HG02943 (cell line): ENCODE results near the gene ZNF480.
"Not testable (repeated sequence)": the region's sequence is repeated elsewhere in the genome, so short reads cannot be mapped to it uniquely, and the experiment has no call there.

Experiments
- ATAC-seq: cut with Tn5 transposase; IDR thresholded peaks from one replicate; pipeline ENCODE4 v1.9.1; 2021; ENCODE audit warnings: mild to moderate bottlenecking, low read depth, moderate library complexity; ENCODE audit not compliant: unreplicated experiment

Gene ZNF480

DNA sequence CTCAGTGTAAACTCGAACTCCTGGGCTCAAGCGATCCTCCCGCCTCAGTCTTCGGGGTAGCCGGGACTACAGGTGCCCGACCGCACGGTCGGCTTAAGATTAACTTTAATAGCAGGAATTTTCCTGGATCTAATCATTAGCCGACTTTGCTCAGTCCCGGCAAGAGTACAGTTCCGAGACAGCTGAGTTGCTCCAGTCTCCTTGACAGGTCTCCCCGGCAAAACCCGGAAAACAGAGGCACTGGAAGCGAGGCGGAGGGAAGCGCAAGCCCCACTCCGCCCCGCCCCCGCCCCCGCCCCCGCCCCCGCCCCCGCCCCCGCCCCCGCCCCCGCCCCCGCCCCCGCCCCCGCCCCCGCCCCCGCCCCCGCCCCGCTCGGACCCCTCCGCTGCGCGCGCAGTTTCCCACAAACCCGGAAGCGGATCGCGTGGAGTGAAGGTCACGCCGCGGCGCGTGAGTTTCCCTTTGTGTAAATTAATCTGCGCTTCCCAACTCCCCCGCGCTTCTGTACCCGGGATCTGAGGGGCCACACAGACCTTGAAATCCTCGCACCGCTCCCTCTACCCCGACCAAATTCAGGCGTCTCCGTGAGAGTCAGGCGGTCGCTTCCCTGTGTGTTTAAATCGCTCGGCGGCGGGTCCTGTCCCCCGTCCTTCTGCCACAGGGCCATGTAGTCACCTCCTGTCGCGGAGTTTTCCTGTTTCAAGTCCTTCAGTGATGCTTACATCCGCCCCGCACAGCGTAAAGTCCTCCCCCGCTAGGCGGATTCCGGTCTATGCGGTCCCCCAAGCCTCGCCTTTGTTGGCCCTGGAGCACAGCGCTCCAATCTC, at the start of gene ZNF480:
Gene ZNF480, plus strand, starts transcription at position 397 of the 828 bp plus-strand sequence. CDS start 3,244 bp downstream, outside the sequence.
- ATAC-seq: no peak

DNA sequence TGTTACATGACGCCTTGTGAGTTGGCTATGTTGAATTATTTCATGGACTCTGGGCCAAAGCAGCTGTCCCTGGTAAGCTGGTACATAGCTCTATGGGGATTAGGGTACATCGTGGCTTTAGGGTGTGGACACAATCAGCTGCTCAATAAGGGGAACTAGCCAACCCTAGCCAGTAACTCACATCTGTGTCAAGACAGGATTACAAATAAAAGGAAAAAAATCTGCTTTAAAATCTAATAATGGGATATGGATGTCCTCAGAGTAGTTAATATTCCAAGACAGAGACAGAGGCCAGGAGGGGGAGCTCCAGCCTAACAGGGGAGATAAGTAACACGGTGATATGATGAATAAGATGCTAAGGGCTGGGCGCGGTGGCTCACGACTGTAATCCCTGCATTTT, 48.7 kb upstream of the ZNF480 start:
- no peak for ATAC-seq

- no peak for ATAC-seq
Observed at GRCh38 chr19:52258426-52258825, 38.5 kb upstream of the ZNF480 start.

DNA sequence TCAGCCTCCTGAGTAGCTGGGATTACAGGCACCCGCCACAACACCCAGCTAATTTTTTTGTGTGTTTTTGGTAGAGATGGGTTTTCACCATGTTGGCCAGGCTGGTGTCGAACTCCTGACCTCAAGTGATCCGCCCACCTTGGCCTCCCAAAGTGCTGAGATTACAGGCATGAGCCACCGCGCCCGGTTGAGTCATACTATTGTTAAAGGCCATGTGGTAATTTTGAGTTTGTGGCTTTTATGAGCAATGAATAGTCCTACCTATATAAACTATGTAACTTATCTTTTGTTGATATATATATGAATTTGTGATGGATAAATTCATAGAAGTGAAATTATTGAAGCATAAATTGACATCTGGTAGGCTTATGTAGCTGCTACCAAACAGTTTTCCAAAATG, 31.4 kb upstream of the ZNF480 start:
- ATAC-seq: not testable (repeated sequence)

DNA sequence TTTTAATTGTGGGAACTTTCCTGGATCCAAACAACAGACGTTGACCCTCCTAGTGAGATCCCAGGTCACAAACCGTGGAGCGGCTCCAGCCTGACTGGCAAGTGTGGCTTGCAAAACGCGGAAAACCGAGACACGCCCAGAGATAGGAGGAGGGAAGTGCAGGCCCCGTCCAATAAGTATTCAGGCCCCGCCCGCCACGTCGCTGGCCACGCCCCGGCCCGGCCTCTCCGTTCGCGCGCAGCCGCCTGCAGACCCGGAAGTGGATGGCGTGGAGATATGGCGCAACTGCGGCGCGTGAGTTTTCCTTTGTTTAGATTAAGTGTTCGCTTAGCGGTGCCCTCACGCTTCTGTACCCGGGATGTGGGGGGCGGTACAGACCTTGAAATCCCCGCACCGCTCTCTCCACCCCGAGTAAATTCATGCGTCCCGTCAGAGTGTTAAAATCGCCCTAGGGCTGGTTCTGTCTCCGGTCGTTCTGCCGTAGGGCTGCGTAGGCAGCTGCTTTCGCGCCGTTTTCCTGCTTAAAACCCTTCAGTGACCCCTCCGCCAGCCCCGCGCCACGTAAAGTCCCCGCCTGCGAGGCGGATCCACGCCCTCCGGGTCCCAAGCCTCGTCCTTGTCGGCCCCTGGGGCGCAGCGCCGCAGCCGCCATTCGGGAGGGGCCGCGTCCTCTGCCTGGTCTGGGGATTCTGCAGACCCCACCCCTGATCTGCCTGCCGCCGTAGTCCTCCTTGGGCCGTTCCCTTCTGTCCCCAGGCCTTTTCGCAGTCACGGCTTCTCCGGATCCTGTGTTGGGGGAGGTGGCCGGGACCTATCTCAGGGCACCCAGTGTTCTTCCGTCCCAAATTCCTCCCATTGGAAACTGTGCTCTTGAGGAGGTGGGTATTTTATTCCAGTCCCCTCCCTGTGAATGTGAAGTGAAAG, 27.4 kb upstream of the ZNF480 start, which contains the start of gene ZNF766:
Gene ZNF766, plus strand, starts transcription at position 250 of the 924 bp plus-strand sequence. Its CDS starts 27 bp downstream, at position 277.
- peak; percentile 94 for ATAC-seq

DNA sequence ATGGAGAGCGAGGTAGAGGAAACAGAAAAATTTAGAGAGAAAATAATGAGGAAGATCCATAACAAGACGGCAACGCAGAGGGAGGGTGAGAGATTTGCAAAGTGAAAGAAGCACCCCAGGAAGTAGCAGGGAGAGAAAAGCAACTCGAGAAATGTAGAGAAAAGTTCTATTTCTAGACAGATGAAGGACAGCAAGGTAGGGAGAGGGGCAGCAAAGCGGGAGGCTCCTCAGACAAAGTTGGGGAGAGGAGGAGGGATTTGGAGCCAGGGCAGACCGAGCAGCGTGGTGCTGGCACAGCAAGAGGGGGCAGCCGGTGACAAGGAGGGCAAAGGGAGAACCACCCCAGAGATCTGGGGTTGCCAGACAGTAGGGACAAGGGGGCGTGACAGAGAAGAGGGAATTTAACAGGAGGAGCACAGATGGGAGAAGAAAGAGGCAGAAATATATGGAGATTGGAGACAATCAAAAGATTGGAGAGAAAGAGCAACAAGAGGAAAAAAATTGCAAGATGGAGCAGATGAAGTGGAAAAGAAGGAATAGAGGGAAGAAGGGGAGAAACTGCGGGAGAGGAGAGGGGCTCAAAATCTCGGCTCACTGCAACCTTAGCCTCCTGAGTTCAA, 26.6 kb upstream of the ZNF480 start:
- ATAC-seq: no peak

DNA sequence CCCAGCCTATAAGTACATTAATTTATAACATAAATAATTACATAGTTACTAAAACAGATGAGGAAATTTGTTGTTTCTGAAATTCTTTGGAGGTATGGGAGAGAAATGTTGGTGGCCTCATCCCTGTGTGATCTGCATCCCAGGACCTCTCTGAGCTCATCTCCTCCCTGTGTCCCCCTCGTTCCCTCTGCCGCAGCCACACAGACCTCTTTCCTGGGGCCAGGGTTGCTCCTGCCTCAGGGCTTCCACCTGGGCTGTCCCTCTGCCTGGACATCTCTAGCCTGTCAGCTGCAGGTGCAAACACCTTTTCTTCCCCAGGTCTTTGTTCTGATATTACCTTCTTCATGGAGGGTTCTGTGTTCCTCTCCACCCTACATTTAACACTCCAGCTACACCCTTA, 23.7 kb upstream of the ZNF480 start:
- no peak for ATAC-seq

DNA sequence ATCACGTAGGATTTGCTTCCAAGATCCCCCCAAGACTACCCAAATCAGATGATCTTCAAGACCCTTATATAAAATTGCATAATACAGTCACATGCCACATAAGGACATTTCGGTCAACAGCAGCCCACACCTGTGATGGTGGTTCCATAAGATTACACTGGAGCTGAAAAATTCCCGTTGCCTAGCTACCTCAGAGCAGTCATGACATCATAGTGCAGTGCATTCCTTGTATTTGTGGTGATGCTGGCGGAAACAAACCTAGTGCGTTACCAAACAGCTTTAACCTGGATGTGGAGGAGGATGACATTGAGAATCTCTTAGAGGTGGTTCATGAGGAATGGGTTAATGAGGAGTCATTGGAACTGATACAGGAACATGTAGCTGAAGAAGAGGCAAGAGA, 22.8 kb upstream of the ZNF480 start:
- ATAC-seq: no peak

DNA sequence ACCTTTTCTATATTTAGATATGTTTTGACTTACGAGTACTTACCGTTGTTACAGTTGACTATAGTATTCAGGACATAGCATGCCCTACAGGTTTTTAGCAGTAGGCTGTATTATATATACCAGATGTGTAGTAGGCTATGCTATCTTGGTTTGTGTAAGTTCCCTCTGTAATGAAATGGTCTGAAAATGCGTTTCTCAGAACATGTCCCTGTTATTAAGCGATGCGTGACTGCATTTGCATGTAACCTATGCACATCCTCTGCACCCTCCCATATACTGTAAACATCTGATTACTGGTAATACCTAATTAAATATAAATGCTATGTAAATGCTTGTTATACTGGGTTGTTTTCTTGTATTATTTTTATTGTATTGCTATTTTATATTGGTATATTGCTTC, 21.0 kb upstream of the ZNF480 start:
- no peak for ATAC-seq

DNA sequence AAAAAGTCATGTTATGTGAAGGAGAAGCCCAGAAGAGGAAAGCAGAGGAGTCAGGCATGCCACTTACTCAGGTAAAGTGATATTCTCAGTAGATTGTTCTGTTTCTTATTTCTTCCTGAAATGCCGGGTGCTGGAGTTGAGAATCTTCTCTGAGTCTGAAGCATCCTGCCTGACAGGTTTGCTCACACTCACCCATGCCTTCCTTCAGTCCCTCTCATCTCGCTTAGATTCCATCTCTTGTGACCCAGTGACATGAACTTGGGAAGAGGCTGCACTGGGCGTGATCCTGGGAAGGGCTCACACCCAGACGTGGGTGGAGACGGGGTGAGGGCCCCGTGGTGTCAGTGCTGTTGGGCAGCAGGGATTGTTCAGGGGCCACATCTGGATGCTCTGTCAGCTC, 19.5 kb upstream of the ZNF480 start:
- ATAC-seq: no peak

- no peak for ATAC-seq
Observed at GRCh38 chr19:52286256-52286655, 10.7 kb upstream of the ZNF480 start.

DNA sequence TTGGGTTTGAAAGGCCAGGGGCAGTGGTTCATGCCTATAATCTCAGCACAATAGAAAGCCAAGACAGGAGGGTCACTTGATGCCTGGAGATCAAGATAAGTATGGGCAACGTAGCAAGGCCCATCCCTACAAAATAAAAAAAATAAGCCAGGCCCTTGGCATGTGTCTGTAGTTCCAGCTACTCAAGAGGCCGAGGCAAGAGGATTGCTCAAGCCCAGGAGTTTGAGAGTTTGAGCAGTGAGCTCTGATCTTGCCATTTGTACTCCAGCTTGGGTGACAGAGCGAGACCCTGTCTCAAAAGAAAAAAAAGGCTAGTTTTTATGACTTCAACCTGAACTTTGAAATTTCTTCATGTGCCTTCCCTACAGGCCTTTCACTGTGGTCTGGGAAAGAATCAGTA, 5.2 kb upstream of the ZNF480 start:
- ATAC-seq: no peak

DNA sequence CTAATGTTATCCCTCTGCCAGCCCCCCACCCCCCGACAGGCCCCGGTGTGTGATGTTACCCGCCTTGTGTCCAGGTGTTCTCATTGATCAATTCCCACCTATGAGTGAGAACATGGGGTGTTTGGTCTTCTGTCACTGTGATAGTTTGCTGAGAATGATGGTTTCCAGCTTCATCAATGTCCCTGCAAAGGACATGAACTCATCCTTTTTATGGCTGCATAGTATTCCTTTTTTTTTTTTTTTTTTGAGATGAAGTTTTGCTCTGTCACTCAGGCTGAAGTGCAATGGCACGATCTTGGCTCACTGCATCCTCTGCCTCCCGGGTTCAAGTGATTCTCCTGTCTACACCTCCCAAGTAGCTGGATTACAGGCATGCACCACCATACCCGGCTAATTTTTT, 4.0 kb upstream of the ZNF480 start:
- ATAC-seq: not testable (repeated sequence)

GRCh38 chr19:52296400-52296772, 583 bp upstream of the ZNF480 start:
- ATAC-seq: no peak

- no peak for ATAC-seq
Observed at GRCh38 chr19:52297601-52298364, 814 bp downstream of the ZNF480 start.

DNA sequence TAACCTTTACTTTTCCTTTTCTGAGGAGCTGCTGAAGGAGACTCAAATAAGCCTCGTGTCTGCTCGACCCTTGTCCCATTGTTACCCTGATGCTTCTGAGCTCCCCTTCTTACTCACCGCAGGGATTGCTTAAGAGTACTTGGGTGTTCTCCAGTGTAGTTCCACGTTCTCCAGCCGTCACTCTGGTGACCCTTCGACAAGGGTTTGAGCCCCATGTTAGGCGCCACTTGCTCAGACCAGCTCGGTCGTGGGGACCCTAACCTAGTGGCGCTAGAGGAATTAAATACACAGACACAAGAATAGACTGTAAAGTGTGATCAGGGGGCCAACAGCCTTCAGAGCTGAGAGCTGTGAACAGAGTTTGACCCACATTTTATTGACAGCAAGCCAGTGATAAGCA, 10.3 kb downstream of the ZNF480 start:
- ATAC-seq: no peak

GRCh38 chr19:52322429-52322828, 25.5 kb downstream of the ZNF480 start:
- no peak for ATAC-seq

DNA sequence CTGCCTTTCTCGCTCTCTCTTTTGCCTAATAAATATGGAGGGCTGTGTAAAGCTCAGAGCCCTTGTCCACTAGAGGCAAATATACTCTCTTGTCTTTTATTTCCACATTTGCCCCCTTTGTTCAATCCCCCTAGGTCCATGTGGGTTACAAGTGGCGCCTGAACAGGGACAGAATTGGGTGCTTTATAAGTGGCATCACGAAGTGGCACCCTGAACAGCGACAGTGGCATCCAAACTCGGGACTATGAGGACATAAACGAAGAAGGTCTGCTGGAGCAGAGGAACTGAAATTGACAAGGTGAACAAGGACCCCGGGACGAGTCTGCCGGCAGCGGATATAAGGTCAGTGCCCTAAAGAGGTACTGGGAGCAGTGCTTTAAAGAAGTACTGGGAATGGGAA, 34.8 kb downstream of the ZNF480 start:
- ATAC-seq: no peak

DNA sequence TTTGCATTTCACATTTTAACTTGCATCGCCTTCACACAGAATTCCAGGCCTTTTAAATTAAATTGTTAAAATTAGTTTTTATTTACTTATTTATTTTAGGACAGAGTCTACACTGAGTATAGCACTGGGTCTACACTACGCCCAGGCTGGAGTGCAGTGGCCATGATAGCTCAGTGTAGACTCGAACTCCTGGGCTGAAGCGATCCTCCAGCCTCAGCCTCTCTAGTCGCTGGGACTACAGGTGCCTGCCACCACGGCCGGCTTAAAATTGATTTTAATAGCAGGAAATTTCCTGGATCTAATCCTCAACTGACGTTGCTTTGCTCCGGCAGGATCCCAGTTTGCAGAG, 38.8 kb downstream of the ZNF480 start:
- no peak for ATAC-seq

- no peak for ATAC-seq
Observed at GRCh38 chr19:52336117-52336790, 39.3 kb downstream of the ZNF480 start, which contains the start of gene ZNF610. Gene ZNF610, plus strand, starts transcription at chr19:52336243. Its CDS starts 12,930 bp downstream, at chr19:52349173.
